ENCODE results near the gene BTN1A1. TPM values are rescaled to one million over a fixed set of nuclear protein-coding genes. Genes with fewer than 3 reads are reported as not detected.

Gene BTN1A1
- total and polyA plus RNA-seq, 9 of the 15 experiments (the other 6 are each of a cell fraction or from before 2014, with no cell fraction given) = 0.01 to 0.15 (median 0.06) TPM; not detected in 4

GRCh38 chr6:26537846-26538571 lies 37.9 kb downstream of the BTN1A1 start, which contains the start of gene HMGN4 (continued):
- TF ChIP-seq, protein P1, sequence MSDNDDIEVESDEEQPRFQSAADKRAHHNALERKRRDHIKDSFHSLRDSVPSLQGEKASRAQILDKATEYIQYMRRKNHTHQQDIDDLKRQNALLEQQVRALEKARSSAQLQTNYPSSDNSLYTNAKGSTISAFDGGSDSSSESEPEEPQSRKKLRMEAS (CRISPR knock-in tag; IDR thresholded peaks at IDR 0.05) = peak; percentile 48; the same call in 1 of the 2 replicates
- TF ChIP-seq, protein P2, sequence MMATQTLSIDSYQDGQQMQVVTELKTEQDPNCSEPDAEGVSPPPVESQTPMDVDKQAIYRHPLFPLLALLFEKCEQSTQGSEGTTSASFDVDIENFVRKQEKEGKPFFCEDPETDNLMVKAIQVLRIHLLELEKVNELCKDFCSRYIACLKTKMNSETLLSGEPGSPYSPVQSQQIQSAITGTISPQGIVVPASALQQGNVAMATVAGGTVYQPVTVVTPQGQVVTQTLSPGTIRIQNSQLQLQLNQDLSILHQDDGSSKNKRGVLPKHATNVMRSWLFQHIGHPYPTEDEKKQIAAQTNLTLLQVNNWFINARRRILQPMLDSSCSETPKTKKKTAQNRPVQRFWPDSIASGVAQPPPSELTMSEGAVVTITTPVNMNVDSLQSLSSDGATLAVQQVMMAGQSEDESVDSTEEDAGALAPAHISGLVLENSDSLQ (IDR thresholded peaks at IDR 0.05) = peak; percentile 28; the same call in 1 of the 2 replicates
- TF ChIP-seq FOXA3 (CRISPR knock-in tag; conservative IDR thresholded peaks at IDR 0.05 in 1 of 2, IDR thresholded peaks at IDR 0.05 in 1 of 2) = no peak
- no peak for TF ChIP-seq HDAC6 (IDR thresholded peaks at IDR 0.05; ENCODE audit: low read depth, low read length)
- TF ChIP-seq ZNF140 (CRISPR knock-in tag; IDR thresholded peaks at IDR 0.05) = no peak
- TF ChIP-seq, protein P3, sequence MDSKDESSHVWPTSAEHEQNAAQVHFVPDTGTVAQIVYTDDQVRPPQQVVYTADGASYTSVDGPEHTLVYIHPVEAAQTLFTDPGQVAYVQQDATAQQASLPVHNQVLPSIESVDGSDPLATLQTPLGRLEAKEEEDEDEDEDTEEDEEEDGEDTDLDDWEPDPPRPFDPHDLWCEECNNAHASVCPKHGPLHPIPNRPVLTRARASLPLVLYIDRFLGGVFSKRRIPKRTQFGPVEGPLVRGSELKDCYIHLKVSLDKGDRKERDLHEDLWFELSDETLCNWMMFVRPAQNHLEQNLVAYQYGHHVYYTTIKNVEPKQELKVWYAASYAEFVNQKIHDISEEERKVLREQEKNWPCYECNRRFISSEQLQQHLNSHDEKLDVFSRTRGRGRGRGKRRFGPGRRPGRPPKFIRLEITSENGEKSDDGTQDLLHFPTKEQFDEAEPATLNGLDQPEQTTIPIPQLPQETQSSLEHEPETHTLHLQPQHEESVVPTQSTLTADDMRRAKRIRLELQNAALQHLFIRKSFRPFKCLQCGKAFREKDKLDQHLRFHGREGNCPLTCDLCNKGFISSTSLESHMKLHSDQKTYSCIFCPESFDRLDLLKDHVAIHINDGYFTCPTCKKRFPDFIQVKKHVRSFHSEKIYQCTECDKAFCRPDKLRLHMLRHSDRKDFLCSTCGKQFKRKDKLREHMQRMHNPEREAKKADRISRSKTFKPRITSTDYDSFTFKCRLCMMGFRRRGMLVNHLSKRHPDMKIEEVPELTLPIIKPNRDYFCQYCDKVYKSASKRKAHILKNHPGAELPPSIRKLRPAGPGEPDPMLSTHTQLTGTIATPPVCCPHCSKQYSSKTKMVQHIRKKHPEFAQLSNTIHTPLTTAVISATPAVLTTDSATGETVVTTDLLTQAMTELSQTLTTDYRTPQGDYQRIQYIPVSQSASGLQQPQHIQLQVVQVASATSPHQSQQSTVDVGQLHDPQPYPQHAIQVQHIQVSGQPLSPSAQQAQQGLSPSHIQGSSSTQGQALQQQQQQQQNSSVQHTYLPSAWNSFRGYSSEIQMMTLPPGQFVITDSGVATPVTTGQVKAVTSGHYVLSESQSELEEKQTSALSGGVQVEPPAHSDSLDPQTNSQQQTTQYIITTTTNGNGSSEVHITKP (IDR thresholded peaks at IDR 0.05; ENCODE audit: partially characterized antibody) = peak; percentile 31
- no peak for TF ChIP-seq FOXO4 (CRISPR knock-in tag; IDR thresholded peaks at IDR 0.05)
- no peak for TF ChIP-seq FIP1L1 (IDR thresholded peaks at IDR 0.05; ENCODE audit: low read depth, low read length, poor library complexity, severe bottlenecking)
- no peak; the same call in 1 of the 2 replicates for TF ChIP-seq FOXM1 (IDR thresholded peaks at IDR 0.05; ENCODE audit: low read depth)
- peak; percentile 82; the same call in 1 of the 2 replicates for TF ChIP-seq FOXM1 (CRISPR knock-in tag; IDR thresholded peaks at IDR 0.05; ENCODE audit: low read depth)
- no peak for TF ChIP-seq ZC3H8 (IDR thresholded peaks at IDR 0.05)
- TF ChIP-seq MAZ (CRISPR knock-in tag; conservative IDR thresholded peaks at IDR 0.05 in 1 of 2, IDR thresholded peaks at IDR 0.05 in 1 of 2) = peak in 1 of 2 experiments; percentile 63; a peak in 3 of 4 replicates
- TF ChIP-seq SMARCA4 (IDR thresholded peaks at IDR 0.05) = no peak
- TF ChIP-seq NFIC (IDR thresholded peaks at IDR 0.05) = 0 out of 2 replicates have a peak, but pooled peaks have one; percentile 26
- TF ChIP-seq JUND (IDR thresholded peaks at IDR 0.05; ENCODE audit: borderline replicate concordance, low read depth, low read length) = peak; percentile 64
- TF ChIP-seq JUND (tag; IDR thresholded peaks at IDR 0.05; ENCODE audit: borderline replicate concordance, low read depth, low read length) = no peak; the same call in 2 of the 3 replicates
- TF ChIP-seq, protein P4, sequence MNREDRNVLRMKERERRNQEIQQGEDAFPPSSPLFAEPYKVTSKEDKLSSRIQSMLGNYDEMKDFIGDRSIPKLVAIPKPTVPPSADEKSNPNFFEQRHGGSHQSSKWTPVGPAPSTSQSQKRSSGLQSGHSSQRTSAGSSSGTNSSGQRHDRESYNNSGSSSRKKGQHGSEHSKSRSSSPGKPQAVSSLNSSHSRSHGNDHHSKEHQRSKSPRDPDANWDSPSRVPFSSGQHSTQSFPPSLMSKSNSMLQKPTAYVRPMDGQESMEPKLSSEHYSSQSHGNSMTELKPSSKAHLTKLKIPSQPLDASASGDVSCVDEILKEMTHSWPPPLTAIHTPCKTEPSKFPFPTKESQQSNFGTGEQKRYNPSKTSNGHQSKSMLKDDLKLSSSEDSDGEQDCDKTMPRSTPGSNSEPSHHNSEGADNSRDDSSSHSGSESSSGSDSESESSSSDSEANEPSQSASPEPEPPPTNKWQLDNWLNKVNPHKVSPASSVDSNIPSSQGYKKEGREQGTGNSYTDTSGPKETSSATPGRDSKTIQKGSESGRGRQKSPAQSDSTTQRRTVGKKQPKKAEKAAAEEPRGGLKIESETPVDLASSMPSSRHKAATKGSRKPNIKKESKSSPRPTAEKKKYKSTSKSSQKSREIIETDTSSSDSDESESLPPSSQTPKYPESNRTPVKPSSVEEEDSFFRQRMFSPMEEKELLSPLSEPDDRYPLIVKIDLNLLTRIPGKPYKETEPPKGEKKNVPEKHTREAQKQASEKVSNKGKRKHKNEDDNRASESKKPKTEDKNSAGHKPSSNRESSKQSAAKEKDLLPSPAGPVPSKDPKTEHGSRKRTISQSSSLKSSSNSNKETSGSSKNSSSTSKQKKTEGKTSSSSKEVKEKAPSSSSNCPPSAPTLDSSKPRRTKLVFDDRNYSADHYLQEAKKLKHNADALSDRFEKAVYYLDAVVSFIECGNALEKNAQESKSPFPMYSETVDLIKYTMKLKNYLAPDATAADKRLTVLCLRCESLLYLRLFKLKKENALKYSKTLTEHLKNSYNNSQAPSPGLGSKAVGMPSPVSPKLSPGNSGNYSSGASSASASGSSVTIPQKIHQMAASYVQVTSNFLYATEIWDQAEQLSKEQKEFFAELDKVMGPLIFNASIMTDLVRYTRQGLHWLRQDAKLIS (CRISPR knock-in tag; IDR thresholded peaks at IDR 0.05) = no peak
